ENCODE results near the gene SCUBE3. TPM values are rescaled to one million over a fixed set of nuclear protein-coding genes. Genes with fewer than 3 reads are reported as not detected.

The SCUBE3 gene
- total and polyA plus RNA-seq, 2 of the 8 experiments (the other 6 are each of a cell fraction or from before 2014, with no cell fraction given) = 0.80 to 1.0 TPM

DNA sequence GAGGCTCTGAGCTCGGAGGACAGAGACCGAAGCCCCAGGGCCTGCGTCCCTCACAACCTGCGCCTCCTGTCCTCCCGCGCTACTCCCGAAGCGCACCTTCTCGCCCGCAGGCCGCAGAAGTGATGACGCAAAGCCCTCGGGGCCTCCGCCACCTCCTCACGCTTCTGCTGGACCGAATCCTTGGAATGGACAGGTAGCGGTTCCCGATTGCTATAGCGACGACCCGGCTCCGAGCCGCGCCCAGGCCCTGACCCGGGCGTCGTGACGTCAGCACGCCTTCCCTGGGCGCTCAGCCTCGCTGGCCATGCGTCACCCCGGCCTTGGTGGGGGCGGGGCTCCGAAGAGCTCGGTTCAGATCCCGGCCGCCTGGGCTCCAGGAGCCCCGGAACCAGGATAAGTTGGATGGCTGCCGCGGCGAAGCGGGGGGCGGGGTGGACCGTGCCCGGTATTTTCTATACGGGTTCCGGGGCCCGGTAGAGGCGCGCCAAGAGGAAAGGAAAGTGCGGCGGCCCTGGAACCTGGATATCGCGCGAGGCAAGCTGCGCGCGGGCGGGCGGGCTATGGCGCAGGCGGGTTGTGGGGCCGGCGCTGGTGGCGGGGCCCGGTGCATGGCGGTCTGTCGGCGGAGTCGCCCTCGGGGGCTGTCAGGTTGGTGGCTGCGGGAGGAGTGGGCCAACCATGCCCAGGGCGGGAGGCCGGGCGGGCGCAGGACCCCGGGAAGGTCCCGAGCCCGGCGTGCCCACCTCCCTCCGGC, 45.6 kb downstream of the SCUBE3 start, which contains the start of gene ZNF76 (continued):
- TF ChIP-seq NRF1 (IDR thresholded peaks at IDR 0.05; ENCODE audit: low read depth, low read length) (0 out of 2 replicates have a peak, but pooled peaks have one; percentile 13), EP300 (IDR thresholded peaks at IDR 0.05; ENCODE audit: borderline replicate concordance in 1 of 2, low read depth in 2 of 2, low read length in 2 of 2) (peak in 1 of 2 experiments; percentile 91; a peak in 2 of 3 replicates), KDM1A (IDR thresholded peaks at IDR 0.05; ENCODE audit: borderline replicate concordance, low read length) (peak; percentile 98), BACH1 (IDR thresholded peaks at IDR 0.05; ENCODE audit: low read length) (no peak), NANOG (IDR thresholded peaks at IDR 0.05; ENCODE audit: insufficient read depth, low read depth, low read length, poor library complexity, severe bottlenecking) (peak; percentile 35), SIRT6 (IDR thresholded peaks at IDR 0.05; ENCODE audit: low read length) (no peak), KDM4A (IDR thresholded peaks at IDR 0.05; ENCODE audit: low read depth, low read length, severe bottlenecking) (peak; percentile 49), SRF (IDR thresholded peaks at IDR 0.05; ENCODE audit: low read depth, low read length) (peak; percentile 84)

Measured in H1 (cell line).